GM18502 (cell line): Measurements from ENCODE around the gene CUBN.

Source experiments
- ATAC-seq: cut with Tn5 transposase; IDR thresholded peaks from one replicate; pipeline ENCODE4 v1.9.1; 2021; ENCODE audit warnings: mild to moderate bottlenecking; ENCODE audit not compliant: unreplicated experiment, poor library complexity

CUBN gene

GRCh38 chr10:16965740-16966447 is 163.7 kb downstream of the CUBN start:
- no peak for ATAC-seq

DNA sequence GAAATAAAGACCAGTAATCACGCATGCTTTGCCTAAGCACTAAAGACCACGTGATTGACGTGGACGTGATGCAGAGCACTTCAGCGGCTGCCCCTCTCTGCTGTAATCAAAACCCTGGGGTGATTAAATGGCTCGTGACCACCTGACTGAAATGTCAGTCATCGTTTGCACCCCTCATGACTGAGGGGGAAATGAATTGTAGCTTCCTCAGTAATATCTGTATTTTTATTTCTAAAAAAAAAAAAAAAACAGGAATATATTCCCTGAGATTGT is 164.3 kb downstream of the CUBN start:
- no peak for ATAC-seq

- no peak for ATAC-seq
Measured at GRCh38 chr10:16964576-16965343, 164.9 kb downstream of the CUBN start.

- no peak for ATAC-seq
Measured at GRCh38 chr10:16960551-16960950, 169.1 kb downstream of the CUBN start.

DNA sequence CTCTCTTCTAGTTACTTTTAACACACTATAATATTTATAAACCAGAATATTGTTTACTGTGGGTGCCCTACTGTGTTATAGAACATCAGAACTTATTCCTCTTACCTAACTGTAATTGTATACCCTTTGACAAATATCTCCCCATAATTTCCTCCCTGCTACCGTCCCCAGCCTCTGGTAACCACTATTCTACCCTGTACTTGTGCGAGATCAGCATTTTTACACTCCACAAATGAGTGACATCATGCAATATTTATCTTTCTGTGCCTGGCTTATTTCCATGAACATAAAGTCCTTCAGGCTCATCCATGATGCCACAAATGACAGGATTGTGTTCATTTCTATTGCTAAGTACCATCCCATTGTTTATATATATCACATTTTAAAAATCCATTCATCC is 172.6 kb downstream of the CUBN start:
- ATAC-seq = no peak

DNA sequence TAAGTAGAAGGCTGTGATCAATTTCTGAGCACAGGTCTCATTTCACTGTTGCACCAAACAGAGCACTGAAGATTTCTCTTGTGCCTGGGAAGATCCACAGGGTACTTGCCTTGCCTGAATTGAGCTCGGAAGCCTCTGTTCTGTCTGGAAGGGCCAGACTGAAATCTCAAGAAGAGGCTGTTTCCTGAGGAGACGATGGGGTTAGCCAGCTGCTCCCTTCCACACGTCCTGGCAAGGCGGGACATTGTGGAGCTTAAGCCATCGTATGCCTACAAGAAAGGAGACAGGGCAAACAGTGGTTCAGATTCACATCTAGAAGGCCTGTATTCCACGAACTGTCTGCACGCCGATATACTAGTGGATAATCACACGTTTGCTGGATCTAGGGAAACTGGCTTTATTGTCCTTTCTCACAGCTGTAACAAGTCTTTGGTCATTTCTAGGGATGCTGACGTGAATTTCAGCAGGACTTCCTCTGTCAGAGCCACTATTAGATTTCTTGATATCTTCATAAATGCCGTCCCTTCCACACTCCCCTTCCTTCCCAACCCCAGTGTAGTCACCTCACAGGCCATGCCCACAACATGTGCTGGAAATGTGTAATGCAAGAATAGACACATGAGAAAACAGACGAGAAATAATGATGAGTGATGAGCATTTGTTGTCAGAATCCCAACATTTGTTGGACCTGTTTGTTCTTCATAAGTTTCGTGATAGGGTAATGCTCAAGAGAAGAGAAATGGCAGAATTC is 175.2 kb downstream of the CUBN start:
- ATAC-seq = no peak

DNA sequence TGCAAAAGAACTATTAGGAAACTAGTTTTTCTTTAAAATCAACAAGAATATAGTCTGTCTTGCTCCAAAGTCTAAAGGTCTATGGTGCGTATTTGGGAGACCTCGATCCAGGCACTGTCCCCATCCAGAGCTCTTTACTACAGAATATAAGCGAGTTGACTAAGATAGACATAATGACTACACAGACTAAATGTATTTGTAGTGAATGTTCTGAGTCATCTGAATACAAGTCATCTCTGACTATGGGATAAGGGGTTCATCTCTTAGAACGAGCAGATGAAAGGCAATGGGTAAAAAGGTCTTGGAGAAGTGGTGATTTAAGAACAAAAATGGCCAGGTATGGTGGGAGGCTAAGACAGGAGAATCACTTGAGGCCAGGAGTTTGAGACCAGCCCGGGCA is 176.3 kb downstream of the CUBN start:
- no peak for ATAC-seq

GRCh38 chr10:16952610-16953009 is 177.0 kb downstream of the CUBN start:
- ATAC-seq = no peak

GRCh38 chr10:16952080-16952479 is 177.5 kb downstream of the CUBN start:
- ATAC-seq = no peak

DNA sequence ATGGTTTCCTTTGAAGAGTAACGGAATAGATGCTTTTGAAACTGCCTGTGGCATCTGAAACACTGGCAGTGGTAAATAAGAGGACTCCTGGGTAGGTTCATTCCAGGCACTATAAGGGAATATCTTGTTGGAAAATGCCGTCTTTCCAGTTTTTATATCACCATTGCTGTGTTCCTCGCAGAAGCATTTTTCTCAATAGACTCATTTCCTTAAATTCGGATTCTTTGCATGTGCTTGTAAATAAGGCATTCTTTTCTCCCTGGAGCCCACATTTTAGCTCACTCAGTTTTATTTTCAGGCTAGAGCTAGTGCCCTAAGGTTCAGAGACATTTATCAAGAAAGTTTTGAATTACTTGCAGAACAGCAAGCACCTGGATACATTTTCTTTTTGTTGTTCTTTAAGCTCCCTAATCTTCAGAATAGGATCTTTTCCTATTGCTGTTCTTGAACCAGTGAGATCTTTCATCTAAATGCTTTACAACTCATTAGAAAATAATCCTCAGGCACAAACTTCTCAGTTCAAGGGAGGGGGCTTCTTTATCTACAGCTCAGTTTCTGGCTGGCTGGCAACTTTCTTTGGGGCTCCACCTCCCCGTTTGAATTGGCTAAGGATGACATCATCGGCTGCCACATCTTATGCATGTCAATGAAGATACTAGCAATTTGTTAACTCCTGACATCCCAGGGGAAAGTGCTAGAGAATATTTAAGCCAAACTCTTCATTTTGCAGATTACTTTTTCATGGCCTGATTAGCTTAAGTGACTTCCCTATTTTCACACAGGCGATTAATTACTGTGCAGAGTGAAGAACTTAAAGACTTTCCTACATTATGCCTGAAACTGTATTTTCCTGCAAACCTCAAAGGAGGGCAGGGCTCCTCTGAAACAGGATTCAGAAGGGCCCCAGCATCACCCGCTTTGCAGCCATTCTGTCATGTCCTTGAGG is 178.7 kb downstream of the CUBN start:
- ATAC-seq = no peak

DNA sequence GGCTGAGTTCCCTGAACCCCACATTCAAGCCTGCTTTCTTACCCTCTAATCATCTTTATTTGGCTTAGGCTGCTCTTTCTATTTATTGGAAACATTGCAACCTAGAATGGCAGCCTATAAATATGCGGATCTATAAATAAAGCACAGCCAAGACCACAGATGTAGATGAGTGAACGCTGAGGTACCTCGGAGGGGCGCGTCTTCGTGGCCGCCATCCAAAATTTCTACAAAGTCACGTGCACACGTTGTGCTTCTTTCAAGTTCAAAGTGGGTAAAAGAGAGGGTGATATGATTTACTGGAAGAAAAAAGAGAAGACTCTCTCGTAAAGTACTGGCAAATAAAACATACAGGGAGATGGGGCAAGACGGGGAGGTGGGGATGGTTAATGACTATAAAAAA is 179.8 kb downstream of the CUBN start:
- ATAC-seq = no peak

GRCh38 chr10:16948361-16948760 is 181.2 kb downstream of the CUBN start:
- no peak for ATAC-seq

- ATAC-seq = no peak
Measured at GRCh38 chr10:16947069-16947468, 182.5 kb downstream of the CUBN start.

DNA sequence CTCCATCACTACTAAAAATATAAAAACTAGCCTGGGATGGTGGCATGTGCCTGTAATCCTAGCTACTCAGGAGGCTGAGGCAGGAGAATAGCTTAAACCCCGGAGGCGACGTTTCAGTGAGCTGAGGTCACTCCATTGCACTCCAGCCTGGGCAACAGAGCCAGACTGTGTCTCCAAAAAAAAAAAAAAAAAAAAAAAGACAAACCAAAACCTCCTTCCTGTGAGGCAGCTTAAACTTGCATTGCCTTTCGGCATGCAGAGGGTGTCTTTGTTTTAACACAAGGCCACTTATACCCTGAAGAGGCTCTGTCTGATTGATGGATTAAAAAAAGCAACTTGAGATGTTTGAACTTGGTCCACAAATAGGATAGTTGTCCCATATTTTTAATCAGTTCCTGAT is 184.0 kb downstream of the CUBN start:
- no peak for ATAC-seq

- ATAC-seq = no peak
Measured at GRCh38 chr10:16944986-16945385, 184.6 kb downstream of the CUBN start.

- no peak for ATAC-seq
Measured at GRCh38 chr10:16944402-16944801, 185.2 kb downstream of the CUBN start.

DNA sequence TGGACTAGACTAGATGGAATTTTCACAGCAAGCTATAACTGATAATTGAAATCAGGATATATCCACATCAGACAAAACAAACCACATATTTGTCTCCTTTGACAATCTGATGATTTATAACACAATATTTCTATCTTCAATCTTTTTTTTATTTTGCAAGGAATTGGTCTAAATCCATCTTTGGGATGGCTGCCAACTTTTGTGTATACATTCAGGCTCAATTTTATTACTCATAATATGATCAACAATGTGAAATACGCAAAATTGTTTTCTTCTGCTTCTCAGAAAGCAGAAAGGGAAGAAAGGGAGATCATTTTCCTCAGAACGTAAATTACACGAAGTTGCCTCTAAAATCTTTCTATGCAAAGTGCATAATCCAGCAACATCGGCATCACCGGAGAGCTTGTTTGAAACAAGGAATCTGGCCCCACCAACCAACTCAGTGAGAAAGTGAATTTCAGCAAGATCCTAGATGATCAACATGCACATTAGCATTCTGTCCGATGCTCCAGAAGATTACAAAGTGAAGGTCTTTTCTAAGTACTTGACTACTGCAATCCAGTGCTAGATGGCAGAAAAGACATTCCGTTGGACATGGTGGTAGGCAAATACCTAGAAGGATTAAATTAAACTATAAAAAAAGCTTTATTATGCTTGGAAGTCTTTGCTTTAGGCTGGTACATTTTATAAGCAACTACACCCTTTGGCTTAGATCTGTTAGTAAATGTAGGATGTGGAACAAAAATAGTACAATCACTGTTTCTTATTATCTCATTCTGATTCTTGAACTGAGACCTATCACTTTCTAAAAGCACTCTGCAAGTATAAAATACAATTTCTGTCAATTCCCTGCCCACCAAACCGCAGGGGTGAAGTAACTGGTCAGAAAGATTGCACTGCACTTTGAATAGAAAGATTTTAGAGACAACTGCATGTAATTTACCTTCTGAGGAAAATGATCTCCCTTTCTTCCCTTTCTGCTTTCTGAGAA is 186.0 kb downstream of the CUBN start:
- ATAC-seq = no peak

DNA sequence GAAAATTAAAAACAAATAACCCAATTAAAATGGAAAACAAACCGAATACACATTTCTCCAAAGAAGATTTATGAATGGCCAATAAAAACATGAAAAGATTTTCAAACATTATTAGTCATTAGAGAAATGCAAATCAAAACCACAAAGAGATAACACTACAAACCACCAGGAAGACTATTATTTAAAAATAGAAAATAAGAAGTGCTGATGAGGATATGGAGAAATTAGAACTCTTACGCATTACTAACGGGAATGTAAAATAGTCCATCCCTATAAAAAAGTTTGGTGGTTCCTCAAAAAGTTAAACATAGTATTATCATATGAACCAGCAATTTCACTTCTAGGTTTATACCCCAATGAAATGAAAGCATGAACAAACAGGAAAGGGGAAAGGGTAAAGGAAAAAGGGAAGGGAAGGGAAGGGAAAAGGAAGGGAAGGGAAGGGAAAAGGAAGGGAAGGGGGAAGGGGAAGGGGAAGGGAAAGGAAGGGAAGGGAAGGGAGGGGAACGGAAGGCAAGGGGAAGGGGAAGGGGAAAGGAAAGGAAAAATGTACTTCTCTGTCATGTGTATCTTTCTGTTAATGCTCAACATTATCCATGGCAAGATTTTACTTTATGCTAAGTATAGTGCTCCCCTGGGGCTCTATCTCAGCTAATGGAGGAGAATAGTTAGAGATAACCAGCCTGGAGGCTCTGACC is 187.1 kb downstream of the CUBN start:
- no peak for ATAC-seq

GRCh38 chr10:16941870-16942269 is 187.7 kb downstream of the CUBN start:
- ATAC-seq = no peak
